ENCODE measurements around the gene MRAP. TPM values are rescaled to one million over a fixed set of nuclear protein-coding genes. Genes with fewer than 3 reads are reported as not detected.

Gene MRAP
- total RNA-seq, 1 donor from 2014 or later = not detected

- DNase-seq (ENCODE audit: low spot score) = no peak
These were observed 24.0 kb downstream of the MRAP start for GRCh38 chr21:32322676-32323075.

DNA sequence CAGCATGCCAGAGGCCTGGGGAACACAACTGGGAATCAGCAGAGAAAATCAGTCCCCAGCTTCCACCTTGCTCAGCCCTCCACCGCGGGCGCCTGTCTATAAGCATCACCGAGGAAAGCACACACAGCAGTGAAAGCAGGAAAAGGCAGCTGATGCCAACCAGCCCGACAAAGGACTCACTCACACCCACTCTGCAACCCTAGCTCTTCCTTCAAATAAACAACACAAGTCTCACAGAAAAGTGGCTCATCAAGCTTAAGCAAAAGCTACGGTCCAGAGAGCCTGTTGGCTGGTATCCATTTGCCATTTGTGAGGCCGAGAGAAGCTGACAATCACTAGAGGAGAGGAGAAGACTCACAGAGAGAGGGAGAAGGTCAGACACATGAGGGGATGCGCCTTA lies 27.1 kb downstream of the MRAP start:
- DNase-seq (ENCODE audit: low spot score) = no peak

- DNase-seq (ENCODE audit: low spot score) = no peak
These were observed 29.9 kb downstream of the MRAP start for GRCh38 chr21:32328595-32328994.

- DNase-seq (ENCODE audit: low spot score) = no peak
These were observed 30.7 kb downstream of the MRAP start for GRCh38 chr21:32329331-32329730.

GRCh38 chr21:32329776-32330175 lies 31.1 kb downstream of the MRAP start:
- DNase-seq (ENCODE audit: low spot score) = no peak

DNA sequence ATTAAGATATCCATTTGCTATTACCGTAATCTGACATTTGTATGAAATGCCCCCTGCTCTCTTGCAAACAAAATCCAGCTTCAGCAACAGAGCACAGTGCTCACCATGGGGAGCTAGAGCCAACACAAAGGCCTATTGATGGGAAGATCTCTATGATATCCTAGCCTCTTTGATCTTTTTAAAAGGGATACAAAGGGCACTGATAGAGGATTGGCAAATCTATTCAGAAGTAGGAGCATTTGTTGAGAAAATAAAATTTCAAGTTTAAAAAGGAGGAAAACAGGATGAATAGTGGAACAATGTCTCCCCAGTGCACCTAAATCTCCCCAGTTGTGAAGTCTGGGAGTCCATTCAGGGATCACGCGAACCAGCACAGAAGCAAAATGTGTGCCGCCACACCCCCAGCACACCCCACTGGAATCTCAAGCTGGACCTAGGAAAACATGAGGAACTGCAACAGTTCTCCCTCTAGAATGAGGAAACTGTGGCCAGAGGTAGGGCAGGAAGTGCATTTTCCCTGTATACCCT lies 32.2 kb downstream of the MRAP start:
- DNase-seq (ENCODE audit: low spot score) = no peak

DNA sequence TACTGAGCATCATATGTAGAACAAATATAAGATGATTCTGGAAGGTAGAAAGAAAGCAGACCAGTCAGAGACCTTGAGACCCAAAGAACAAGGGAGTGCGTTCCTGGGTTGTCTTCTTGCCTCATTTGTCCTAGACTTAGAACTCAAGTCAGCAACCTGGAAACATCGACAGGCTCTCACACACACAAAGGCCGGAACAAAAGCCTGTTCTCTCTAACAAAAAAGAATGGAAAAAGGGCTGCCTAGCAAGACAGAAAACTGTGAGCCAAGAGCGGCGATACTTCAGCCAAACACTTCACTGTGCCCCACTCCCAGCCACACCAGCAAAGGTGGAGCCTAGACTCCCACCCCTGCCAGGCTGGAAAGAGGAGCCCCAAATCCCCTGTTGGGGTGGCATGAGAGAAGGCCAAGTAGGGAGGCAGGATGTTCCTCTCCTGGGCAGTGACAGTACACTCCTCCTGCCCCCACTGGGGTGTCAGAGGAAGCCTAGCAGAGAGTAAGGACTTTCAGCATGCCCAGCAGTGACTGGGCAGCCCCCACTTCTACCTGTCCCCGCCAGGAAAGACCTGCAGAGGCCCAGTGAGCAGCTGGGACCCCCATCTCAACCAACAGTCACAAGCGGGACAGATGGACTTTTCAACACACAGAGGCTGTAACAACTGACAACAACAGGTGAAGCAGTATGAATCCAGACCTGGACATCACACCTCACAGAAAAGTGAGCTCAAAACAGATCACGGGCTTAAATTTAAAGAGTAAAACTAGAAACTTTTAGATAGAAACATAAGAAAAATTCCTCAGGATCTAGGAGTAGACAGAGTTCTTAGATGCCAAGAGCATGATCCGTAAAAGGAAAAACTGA lies 33.0 kb downstream of the MRAP start:
- no peak for DNase-seq (ENCODE audit: low spot score)

GRCh38 chr21:32332463-32332951 lies 33.9 kb downstream of the MRAP start:
- no peak for DNase-seq (ENCODE audit: low spot score)

DNA sequence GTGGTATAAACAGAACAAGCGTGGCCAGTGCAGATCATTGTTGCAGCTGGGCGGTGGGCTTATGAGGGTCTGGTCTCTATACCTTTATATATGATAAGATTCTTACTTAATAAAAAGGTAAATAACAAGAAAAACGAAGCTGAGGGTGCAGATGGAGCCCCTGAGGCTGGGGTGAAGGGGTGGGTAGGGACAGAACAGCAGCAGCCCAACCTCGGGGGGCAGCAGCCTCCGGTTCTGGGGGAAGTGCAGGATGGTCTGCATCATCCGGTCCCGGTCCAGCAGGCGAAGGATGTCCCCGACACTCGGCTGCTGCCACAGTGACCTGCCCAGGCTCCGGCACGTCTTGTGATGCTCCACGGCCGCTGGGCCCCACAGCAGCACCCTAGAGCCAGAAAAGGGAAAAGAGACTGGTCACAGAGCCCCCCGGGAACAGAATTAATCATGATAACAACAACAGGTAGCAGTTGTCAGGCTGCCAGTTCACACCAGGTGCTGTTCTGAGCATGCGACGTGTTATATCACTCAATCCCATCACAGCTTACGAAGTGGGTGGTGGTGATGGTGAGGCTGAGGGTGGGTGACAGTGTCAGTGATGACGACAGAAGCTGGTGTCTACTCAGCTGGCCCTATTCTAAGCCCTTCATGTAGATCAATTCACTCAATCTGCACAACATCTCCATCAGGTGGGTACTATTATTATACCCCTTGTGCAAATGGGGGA lies 35.5 kb downstream of the MRAP start:
- no peak for DNase-seq (ENCODE audit: low spot score)

GRCh38 chr21:32334980-32335531 lies 36.4 kb downstream of the MRAP start:
- no peak for DNase-seq (ENCODE audit: low spot score)

GRCh38 chr21:32335601-32336575 lies 37.2 kb downstream of the MRAP start:
- DNase-seq (ENCODE audit: low spot score) = no peak

DNA sequence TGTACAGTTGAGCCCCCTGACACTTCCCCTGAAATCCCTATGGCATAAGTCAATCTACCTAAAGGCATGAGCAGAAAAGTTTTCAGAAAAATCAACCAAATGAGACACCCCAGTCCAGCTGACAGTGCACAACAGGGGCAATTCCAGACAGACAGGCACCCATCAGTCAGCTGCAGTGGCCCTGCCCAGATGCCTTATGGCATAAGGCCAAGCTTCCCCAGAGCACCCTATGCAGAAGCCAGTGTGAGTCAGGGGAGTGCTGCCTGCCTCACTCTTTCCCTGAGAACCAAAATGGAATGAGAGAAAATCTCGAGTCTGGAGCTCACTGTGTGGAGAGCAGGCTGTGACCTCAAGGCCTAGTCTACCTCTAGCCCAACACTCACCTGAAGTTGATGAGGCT lies 38.1 kb downstream of the MRAP start:
- no peak for DNase-seq (ENCODE audit: low spot score)

DNA sequence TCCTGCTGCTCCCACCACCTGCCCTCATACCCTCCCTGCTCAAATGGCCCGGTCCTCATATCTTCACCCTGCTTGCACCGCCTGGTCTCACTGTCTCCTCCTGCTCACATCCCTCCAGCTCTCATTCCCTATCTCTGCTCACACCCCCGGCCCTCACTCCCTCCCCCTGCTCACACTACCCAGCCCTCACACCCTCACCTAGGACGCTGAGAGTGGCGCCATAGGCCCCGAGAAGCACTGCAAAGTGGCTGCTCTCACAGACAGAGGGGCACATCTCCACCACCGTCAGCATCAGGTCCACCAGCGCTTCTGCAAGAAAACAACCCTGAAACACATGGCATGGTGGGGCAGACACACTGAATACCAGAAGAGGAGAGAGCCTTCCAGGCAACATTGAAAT lies 38.6 kb downstream of the MRAP start:
- DNase-seq (ENCODE audit: low spot score) = no peak

- DNase-seq (ENCODE audit: low spot score) = no peak
These were observed 39.7 kb downstream of the MRAP start for GRCh38 chr21:32338209-32338921.

- DNase-seq (ENCODE audit: low spot score) = no peak
These were observed 42.5 kb downstream of the MRAP start for GRCh38 chr21:32340863-32341848.

DNA sequence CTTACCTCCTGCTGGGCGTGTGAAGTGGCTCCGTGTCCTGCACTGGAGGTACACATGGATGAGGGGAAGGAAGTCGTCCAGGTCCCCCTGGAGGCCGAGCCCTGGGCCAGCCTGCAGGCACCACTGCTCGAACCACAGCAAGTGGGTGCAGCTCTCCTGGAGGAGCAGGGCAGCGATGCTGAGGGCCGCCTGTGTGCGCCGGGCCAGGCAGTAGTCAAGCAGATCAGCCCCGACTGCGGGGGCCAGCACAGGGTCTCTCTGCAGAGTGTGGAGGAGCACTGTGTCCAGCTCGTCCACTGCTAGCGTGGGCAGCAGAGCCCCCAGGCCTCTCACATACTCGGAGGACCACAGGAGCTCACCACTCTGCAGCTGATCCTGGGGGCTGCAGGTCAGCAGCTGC lies 48.3 kb downstream of the MRAP start:
- no peak for DNase-seq (ENCODE audit: low spot score)

DNA sequence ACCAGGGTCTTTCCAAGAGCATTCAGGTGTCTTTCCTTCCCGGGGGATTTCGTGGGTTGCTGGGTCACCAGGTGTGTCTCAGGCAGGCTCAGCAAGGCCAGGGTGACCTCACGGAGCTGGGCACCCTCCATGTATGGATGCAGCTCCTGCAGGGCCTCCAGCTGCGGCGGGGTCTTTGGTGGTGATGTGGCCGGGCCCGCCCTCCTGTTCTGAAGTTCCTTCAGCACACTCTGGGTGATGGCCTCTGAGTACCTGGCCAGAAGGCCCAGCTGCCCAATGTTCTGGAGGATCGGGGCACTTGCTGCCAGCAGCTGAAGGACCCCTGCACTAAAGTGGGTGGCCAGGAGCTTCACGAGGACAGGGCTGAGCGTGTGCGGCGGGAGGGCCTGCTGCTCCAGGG lies 48.7 kb downstream of the MRAP start:
- DNase-seq (ENCODE audit: low spot score) = no peak

DNA sequence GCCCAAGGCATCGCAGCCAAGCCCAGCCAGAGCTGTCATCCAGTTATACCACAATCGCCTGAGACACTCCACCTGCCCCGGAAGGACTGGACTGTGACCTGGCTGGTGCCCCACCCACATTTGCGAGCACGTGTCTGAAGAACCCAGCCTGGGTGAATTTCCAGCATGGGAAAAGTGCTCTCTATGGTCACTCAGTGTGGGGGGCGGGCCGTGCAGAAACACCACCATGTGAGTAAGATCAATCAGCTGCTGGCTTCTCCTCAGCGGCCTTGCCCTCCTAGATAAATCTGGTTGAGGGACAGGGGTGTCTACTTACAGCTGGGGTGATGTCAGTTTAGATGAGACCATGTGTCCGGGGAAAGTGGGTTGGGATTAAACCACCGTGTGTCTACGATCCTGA lies 49.3 kb downstream of the MRAP start:
- DNase-seq (ENCODE audit: low spot score) = no peak

GRCh38 chr21:32348604-32349332 lies 50.1 kb downstream of the MRAP start:
- DNase-seq (ENCODE audit: low spot score) = no peak
